ENCODE measurements around the gene BTNL8.

The BTNL8 gene

DNA sequence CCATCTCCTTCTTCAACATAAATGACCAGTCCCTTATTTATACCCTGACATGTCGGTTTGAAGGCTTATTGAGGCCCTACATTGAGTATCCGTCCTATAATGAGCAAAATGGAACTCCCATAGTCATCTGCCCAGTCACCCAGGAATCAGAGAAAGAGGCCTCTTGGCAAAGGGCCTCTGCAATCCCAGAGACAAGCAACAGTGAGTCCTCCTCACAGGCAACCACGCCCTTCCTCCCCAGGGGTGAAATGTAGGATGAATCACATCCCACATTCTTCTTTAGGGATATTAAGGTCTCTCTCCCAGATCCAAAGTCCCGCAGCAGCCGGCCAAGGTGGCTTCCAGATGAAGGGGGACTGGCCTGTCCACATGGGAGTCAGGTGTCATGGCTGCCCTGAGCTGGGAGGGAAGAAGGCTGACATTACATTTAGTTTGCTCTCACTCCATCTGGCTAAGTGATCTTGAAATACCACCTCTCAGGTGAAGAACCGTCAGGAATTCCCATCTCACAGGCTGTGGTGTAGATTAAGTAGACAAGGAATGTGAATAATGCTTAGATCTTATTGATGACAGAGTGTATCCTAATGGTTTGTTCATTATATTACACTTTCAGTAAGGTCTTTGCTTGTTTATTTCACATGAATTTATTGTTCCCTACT is 51.5 kb downstream of the BTNL8 start:
- DNase-seq (ENCODE audit: extremely low read depth in 1 of 2, low read depth in 1 of 2), result no peak

DNA sequence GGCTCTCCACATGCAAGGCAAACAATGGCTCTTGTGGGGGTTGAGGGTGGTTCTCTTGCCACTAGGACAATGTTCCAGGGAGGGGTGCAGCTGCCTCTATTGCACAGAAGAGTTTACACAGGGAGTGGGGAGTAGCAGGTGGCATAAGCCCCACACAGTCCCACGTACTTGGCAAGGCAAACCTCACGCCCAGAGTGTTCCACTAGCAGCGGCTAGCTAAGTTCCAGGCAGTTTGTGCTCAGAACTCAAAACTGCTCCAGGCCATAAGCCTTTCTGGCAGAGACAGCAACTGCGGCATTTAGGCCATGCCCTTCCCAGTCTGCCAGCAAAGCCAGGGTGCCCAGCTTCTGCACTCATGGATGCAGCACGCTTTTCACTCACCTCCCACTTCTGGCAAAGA is 60.7 kb downstream of the BTNL8 start:
- no peak for DNase-seq (ENCODE audit: extremely low read depth in 1 of 2, low read depth in 1 of 2)

DNA sequence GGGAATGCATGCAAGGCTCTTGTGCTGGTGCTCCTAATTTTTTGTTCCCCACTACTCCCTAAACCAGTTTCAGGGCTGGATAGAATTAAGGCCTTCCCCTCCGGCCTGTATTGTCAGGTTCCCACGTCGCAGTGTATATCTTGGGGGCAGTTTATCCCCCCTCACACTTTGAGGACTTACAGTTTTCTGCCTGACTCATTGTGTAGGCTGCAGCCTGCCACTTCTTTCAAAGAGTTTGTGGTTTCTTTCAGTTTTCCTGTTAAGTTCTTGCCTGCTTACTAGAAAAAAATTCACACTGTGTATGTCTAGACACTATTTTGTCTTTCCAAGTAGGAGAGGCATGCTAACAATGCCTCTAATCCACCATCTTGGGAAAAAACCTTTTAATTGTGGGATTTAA is 61.2 kb downstream of the BTNL8 start:
- no peak for DNase-seq (ENCODE audit: extremely low read depth in 1 of 2, low read depth in 1 of 2)

DNA sequence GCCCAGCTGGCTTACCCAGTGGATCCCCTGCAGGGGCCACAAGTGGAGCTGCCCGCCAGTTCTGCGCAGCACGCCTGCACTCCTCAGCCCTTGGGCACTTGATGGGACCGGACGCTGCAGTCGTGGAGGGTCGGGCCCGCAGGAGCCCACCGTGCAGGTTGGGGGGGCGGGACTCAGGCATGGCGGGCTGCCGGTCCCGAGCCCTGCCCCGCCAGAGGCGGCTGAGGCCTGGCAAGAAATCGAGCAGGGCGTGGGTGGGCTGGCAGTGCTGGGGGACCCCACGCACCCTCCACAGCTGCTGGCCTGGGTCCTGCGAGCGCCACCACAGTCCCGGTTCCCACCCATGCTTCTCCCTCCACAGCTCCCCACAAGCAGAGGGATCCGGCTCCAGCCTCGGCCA is 70.4 kb downstream of the BTNL8 start:
- no peak for DNase-seq (ENCODE audit: extremely low read depth in 1 of 2, low read depth in 1 of 2)

DNA sequence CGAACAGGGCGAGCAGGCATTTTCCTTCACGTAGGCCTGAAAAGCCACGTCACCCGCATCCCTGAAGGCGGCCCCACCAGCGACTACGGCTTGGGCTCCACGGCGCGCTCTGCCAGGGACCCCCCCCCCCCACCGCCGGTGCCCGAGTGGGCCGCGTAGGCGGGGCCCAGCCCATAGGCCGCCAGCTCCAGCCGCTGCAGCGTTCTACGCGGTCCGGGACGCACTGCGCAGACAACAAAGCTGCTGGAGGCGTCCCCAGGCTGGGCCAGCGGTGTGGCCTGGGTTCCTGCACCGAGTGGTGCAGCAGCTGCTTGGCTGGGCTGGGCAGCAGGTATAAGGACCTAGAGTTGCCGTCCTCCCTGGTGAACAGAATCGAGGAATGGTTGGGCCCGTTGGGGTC is 71.4 kb downstream of the BTNL8 start:
- DNase-seq (ENCODE audit: extremely low read depth in 1 of 2, low read depth in 1 of 2), result no peak

DNA sequence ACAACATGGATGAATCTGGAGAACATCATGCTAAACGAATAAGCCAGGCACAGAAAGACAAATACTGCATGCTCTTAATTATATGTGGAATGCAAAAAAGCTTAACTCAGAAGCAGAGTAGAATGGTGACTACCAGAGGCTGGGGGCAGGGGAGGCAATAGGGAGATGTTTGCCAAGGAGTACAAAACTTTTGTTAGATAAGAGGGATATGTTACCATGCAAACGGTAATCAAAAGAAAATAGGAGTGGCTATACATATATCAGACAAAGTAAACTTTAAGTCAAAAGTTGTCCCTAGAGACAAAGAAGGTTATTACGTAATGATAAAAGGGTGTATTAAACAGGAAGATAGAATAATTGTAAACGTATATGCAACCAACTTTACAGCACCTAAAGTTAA is 71.9 kb downstream of the BTNL8 start:
- DNase-seq (ENCODE audit: extremely low read depth in 1 of 2, low read depth in 1 of 2), result no peak

DNA sequence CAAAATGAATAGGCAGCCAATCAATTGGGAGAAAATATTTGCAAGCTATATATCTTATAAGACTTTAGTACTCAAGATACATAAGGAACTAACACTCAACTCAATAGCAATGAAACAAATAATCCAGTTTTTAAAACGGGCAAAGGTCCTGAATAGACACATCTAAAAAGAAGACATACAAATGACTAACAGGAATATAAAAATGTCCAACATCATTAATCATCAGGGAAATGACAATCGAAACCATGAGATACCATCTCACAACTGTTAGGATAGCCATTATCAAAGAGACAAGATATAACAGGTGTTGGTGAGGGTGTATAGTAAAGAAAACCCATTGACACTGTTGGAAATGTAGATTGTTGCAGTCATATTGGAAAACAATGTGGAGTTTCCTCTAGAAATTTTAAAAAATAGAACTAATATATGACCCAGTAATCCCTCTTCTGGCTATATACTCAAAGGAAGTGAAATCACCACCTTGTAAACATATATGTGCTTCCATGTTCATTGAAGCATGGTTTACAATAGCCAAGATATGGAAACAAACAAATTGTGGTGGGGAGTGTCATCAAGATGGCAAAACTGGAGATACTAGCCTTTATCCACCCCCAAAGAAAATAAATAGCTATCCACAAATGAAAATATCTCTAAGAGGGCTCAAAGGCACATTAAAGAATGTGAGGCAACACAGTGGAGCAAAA is 75.8 kb downstream of the BTNL8 start:
- DNase-seq (ENCODE audit: extremely low read depth in 1 of 2, low read depth in 1 of 2), result no peak

DNA sequence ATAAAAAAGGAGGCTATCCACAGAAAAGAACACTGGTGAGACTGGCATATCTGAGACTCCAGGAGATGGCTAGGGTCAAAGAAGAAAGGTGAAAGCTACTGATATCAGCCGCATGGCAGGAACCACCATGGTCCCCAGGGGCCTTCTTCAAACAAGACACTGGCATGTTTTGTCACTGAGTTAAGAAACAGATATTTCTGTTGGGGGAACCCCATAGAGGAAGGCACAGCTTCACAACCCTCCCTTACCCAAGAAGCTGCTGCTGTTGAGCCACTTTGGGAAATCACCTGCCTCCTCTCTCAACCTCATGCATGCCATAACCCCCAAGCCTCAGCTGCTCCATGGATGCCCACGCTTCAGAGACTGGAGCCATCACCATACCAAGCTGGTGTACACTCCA is 76.4 kb downstream of the BTNL8 start:
- DNase-seq (ENCODE audit: extremely low read depth in 1 of 2, low read depth in 1 of 2), result no peak

DNA sequence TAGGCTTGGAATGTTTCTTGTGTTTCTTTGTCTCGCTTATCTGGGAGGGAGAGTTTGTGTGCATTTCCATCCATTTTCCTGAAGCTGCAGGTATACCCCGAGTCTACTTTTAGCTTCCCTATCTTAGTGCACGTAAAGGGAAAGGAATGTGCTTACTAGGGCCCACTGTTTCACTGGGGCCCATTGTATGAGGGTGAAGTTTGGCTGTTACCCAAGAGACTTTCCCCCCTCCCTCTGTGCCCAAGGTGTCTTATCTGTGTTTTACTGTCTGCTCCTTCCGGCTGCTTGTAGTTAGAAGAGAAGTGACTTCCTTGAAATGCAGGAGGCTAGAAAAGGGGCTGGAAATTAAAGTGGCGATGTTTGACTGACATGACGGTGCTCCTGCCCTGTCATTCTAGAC is 77.6 kb downstream of the BTNL8 start:
- no peak for DNase-seq (ENCODE audit: extremely low read depth in 1 of 2, low read depth in 1 of 2)

DNA sequence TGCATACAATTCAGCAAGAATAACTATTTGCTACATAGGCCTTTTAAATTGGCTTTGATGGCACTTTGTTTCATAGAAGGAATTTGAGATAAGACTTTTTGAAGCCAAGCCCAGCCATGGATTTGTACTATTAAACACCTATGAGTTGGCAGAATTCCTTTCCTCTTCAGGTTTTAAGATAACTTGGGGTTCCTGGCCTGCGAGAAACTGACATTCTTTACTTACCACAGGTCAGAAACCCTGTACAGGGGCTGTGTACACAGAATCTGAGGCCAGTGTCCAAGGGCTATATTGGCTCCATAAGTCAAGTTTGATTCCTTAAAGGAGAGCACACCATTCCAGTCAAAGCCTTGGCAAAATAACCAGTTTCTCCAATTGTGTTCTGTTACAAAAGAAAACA is 78.9 kb downstream of the BTNL8 start:
- no peak for DNase-seq (ENCODE audit: extremely low read depth in 1 of 2, low read depth in 1 of 2)

DNA sequence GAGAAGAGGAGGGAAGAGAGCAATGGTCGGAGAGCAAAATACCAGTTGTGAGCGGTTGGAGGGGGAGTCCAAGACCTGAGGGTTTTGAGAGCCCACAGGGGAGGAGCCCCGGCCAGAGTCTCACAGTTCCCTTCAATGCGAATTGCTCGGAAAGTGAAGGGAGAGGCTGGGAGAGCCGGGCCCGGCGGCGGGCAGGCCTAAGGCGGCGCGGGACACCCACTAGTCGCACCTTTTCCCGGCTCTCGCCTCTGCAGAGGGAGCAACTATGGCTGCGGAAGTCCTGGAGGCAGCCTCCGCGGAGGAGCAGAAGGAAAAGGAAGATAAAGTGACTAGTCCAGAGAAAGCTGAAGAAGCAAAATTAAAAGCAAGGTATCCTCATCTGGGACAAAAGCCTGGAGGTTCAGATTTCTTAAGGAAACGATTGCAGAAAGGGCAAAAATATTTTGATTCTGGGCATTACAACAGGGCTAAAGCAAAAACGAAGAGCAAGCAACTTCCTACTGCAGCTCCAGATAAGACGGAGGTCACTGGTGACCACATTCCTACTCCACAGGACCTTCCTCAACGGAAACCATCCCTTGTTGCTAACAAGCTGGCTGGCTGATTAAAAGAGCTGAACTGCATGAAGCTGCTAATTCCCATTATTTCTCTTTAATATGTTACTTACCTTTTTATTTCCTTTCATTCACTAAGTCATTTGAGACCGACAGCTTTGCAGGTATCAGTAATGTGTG is 83.2 kb downstream of the BTNL8 start:
- DNase-seq (ENCODE audit: extremely low read depth in 1 of 2, low read depth in 1 of 2), result no peak

DNA sequence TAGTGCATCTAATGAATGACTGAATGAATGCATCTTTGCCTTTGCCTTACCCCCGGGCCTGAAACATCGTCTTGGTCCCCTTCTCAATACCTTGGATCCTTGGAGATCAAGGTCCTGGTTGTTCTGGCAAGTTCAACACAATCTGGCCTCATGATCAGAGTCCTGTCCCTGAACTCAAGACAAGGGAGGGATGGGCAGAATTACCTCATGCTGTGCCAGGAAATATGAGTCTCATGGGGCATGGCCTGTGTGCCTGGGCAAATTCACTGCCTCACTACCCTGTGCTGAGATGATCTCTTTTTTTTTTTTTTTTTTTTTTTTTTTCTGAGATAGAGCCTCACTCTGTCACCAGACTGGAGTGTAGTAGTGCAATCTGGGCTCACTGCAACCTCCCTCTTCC is 89.1 kb downstream of the BTNL8 start:
- no peak for DNase-seq (ENCODE audit: extremely low read depth in 1 of 2, low read depth in 1 of 2)

DNA sequence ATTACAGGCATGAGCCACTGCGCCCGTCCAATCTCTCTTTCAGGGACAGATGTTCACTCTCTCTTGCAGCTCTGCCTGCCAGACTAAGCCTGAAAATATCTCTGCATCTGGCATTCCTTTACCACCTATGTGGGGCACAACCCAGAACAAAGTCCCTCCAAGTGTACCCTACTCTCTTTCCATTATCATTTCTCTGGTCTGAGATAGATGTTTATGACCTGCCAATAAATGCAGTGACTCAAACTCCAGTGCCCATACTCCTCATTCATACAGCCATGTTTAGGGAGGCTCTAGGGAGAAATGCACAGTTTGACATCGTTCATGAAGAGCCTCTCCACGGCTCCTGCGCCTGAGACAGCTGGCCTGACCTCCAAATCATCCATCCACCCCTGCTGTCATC is 89.6 kb downstream of the BTNL8 start, which contains the start of gene BTNL3:
TSS of gene BTNL3 (plus strand) at position 255 of the 400 bp plus-strand sequence. CDS start 183 bp downstream, outside the sequence.
- no peak for DNase-seq (ENCODE audit: extremely low read depth in 1 of 2, low read depth in 1 of 2)

DNA sequence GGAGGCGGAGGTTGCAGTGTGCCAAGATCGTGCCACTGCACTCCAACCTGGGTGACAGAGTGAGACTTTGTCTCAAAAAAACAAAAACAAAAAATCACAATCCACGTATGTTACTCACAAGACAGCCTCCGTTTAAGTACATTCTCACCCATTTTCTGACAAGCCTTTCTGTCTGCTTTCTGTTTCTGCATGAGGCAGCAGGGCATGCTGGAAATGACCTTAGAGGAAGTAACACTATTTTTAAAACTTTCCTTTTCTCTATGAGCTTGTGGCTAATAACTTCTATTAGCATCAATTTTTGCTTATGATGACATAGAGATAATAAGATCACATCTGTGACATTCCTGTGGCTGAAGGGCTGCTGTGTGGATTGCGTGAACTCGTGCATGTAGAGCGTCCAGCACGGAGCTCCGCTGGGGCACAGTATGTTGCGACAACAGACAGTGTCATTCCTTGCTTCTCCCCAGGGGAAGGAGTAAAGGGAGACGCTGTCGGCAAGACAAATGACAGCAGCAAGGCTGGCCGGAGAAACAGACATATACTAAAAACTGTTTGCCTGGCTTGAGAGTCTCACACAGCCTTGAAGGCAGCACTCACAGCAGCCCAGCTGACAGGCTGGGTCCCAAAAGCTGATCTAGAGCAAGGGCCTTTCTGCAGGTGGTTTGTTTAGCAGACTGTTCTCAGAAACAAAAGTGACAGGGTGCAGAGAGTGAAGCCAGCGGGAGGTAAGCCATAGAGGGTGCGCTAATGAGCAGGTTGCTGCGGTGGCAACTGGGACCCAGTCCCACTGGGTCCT is 91.3 kb downstream of the BTNL8 start:
- no peak for DNase-seq (ENCODE audit: extremely low read depth in 1 of 2, low read depth in 1 of 2)

DNA sequence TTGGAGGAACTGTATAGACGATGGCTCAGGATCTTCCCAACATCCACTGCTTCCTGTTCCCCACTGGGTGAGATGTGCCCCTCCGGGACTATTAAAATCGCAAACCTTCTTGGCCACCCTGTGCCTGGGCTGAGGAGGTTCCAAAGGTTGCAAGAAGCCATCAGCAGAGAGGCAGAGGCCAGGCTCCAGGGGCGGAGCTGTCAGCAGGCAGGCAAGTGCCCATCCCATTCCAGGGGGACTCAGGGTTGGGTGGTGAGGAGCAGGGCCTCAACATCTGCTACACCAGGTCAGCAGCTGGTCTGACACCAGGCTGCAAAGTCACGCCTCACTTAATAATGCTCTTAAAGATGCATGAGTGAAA is 91.9 kb downstream of the BTNL8 start:
- DNase-seq (ENCODE audit: extremely low read depth in 1 of 2, low read depth in 1 of 2), result no peak

Measured in activated CD8-positive, alpha-beta memory T cell treated with anti-CD3 and anti-CD28 coated beads for 1 hour (primary cell).